Left renal cortex interstitium (tissue), 4 donors: ENCODE data around the gene PCYOX1L. TPM values are rescaled to one million over a fixed set of nuclear protein-coding genes. Genes with fewer than 3 reads are reported as not detected.
"Not testable (repeated sequence)": the region's sequence is repeated elsewhere in the genome, so short reads cannot be mapped to it uniquely, and the experiment has no call there.

Experiments used
- DNase-seq, 4 donors: peaks; one replicate each; pipeline ENCODE4 v3.0.0-alpha.2; 2013; ENCODE audit warnings: low read depth in 4 of 4, low spot score in 2 of 4, missing footprints in 1 of 4
- polyA plus RNA-seq, 4 donors: library from polyadenylated mRNA; unstranded; fragments of 120-200 nt; gene quantifications; one replicate each; pipeline ENCODE4 v1.2.1, GENCODE V29; 2013; ENCODE audit not compliant: insufficient read length in 4 of 4

PCYOX1L gene
- polyA plus RNA-seq, 4 donors: 16.6 to 19.8 (median 18.1) TPM

- DNase-seq: no peak
Measured at GRCh38 chr5:149382517-149383220, 24.8 kb downstream of the PCYOX1L start.

GRCh38 chr5:149383399-149383798 lies 25.6 kb downstream of the PCYOX1L start:
- DNase-seq: no peak

- DNase-seq: no peak
Measured at GRCh38 chr5:149386166-149386565, 28.3 kb downstream of the PCYOX1L start.

- DNase-seq: no peak
Measured at GRCh38 chr5:149387081-149387631, 29.3 kb downstream of the PCYOX1L start.

- no peak for DNase-seq
Measured at GRCh38 chr5:149387982-149388381, 30.1 kb downstream of the PCYOX1L start.

- DNase-seq: no peak
Measured at GRCh38 chr5:149388498-149389190, 30.8 kb downstream of the PCYOX1L start.

- no peak for DNase-seq
Measured at GRCh38 chr5:149389552-149390495, 32.0 kb downstream of the PCYOX1L start.

- DNase-seq: not testable (repeated sequence)
Measured at GRCh38 chr5:149391076-149391475, 33.2 kb downstream of the PCYOX1L start.

- no peak for DNase-seq
Measured at GRCh38 chr5:149391524-149391923, 33.7 kb downstream of the PCYOX1L start.

GRCh38 chr5:149392718-149393117 lies 34.9 kb downstream of the PCYOX1L start:
- DNase-seq: no peak

- DNase-seq: not testable (repeated sequence)
Measured at GRCh38 chr5:149394996-149395395, 37.1 kb downstream of the PCYOX1L start.

- DNase-seq: no peak
Measured at GRCh38 chr5:149397530-149397929, 39.7 kb downstream of the PCYOX1L start.

- not testable (repeated sequence) for DNase-seq
Measured at GRCh38 chr5:149398747-149399266, 41.0 kb downstream of the PCYOX1L start.

GRCh38 chr5:149399775-149400174 lies 41.9 kb downstream of the PCYOX1L start:
- no peak for DNase-seq

- DNase-seq: no peak
Measured at GRCh38 chr5:149400304-149400703, 42.5 kb downstream of the PCYOX1L start.

- no peak for DNase-seq
Measured at GRCh38 chr5:149401051-149401450, 43.2 kb downstream of the PCYOX1L start.

GRCh38 chr5:149402291-149402690 lies 44.4 kb downstream of the PCYOX1L start:
- no peak for DNase-seq

- no peak for DNase-seq
Measured at GRCh38 chr5:149403923-149404745, 46.3 kb downstream of the PCYOX1L start.

GRCh38 chr5:149404746-149405549 lies 47.1 kb downstream of the PCYOX1L start:
- DNase-seq: no peak
